RWPE2 (cell line): ENCODE measurements around the gene PTPRT.

Experiments
- ATAC-seq: fragments of 200-7000 bp; cut with Tn5 transposase; 3 replicates; pipeline ENCODE4 v1.9.1; 2021; ENCODE audit warnings: low read depth
- DNase-seq: peaks from one replicate; pipeline ENCODE4 v3.0.0-alpha.2; 2020; ENCODE audit warnings: low spot score
- H3K27ac ChIP-seq: fragments of 450-650 bp; 2 replicates; pipeline ENCODE4 v1.5.1; 2017; ENCODE audit warnings: mild to moderate bottlenecking; ENCODE audit not compliant: poor library complexity, severe bottlenecking
- H3K27me3 ChIP-seq: fragments of 250-450 bp; sonication (Bioruptor Pico); 2 replicates; pipeline ENCODE4 v1.5.1; 2021; ENCODE audit warnings: mild to moderate bottlenecking, moderate library complexity; ENCODE audit not compliant: insufficient read depth, poor library complexity, severe bottlenecking
- H3K36me3 ChIP-seq: fragments of 250-450 bp; sonication (Bioruptor Pico); 2 replicates; pipeline ENCODE4 v1.5.1; 2020; ENCODE audit warnings: low read depth, mild to moderate bottlenecking, moderate library complexity
- H3K4me1 ChIP-seq: fragments of 250-450 bp; sonication (Bioruptor Pico); 2 replicates; pipeline ENCODE4 v1.5.1; 2021; ENCODE audit warnings: mild to moderate bottlenecking, moderate library complexity; ENCODE audit not compliant: insufficient read depth, poor library complexity, severe bottlenecking
- H3K4me3 ChIP-seq: fragments of 250-450 bp; sonication (Bioruptor Pico); 2 replicates; pipeline ENCODE4 v1.5.1; 2021; ENCODE audit warnings: mild to moderate bottlenecking, moderate library complexity; ENCODE audit not compliant: severe bottlenecking
- H3K9me3 ChIP-seq: fragments of 250-450 bp; sonication (Bioruptor Pico); 2 replicates; pipeline ENCODE4 v1.5.1; 2021; ENCODE audit warnings: mild to moderate bottlenecking, moderate library complexity; ENCODE audit not compliant: severe bottlenecking
- TF ChIP-seq, protein P1 (sequence below): fragments of 450-650 bp; IDR thresholded peaks from one replicate; pipeline ENCODE4 v1.5.1; 2017; ENCODE audit warnings: mild to moderate bottlenecking, moderate library complexity; ENCODE audit not compliant: poor library complexity, severe bottlenecking

The PTPRT gene

DNA sequence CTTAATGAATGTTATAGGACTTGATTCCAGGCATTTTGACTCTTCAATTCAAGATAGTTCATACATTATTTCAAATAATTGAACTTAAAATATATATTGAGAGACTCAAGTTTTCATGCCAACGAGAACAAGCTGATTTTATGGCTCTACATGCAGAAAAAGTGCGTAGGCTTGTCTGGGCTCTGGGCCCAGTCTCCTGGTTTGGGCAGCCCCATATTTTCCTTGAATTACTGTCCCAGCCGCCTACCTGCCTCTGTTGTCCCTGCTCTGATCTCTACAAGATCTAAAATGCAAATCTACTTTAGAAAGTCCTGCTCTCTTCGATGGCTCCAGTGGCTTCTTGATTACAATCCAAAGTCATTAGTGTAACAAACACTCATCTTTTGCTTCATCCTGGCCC is 1034.1 kb downstream of the PTPRT start:
- H3K27ac ChIP-seq = no peak overlapping the region
- ATAC-seq = no peak

GRCh38 chr20:42152575-42152974 is 1037.1 kb downstream of the PTPRT start:
- ATAC-seq = no peak
- no peak overlapping the region for H3K4me3 ChIP-seq

More for the DNA sequence above, 1034.1 kb downstream of the PTPRT start:
- H3K4me3 ChIP-seq = no peak overlapping the region
- TF ChIP-seq, protein P1, sequence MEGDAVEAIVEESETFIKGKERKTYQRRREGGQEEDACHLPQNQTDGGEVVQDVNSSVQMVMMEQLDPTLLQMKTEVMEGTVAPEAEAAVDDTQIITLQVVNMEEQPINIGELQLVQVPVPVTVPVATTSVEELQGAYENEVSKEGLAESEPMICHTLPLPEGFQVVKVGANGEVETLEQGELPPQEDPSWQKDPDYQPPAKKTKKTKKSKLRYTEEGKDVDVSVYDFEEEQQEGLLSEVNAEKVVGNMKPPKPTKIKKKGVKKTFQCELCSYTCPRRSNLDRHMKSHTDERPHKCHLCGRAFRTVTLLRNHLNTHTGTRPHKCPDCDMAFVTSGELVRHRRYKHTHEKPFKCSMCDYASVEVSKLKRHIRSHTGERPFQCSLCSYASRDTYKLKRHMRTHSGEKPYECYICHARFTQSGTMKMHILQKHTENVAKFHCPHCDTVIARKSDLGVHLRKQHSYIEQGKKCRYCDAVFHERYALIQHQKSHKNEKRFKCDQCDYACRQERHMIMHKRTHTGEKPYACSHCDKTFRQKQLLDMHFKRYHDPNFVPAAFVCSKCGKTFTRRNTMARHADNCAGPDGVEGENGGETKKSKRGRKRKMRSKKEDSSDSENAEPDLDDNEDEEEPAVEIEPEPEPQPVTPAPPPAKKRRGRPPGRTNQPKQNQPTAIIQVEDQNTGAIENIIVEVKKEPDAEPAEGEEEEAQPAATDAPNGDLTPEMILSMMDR = no peak
- no peaks in the 10 kb centered on the region for H3K4me1 ChIP-seq
- peaks cover 7% of the 10 kb centered on the region for H3K27me3 ChIP-seq
- no peaks in the 10 kb centered on the region for H3K36me3 ChIP-seq
- DNase-seq = no peak
- H3K9me3 ChIP-seq = peaks cover 3% of the 10 kb centered on the region

DNA sequence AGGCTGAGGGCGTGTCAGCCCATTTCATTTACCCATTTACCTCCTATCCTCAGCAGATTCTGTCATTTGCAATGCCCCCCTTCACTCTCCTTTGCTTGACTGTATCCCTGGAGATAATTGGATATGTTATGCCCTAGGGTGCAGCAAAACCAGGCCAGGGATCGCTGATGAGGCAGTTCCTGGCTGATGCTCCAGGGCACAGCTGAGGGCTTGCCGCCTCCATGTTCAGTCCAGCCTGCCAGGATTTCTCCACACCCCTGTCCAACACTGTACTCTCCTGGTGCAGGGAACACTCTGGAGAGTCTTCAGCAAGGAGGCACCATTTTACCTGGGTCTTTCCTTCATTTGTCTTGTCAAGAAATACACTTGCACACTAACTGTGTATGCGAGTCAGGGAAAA is 1039.5 kb downstream of the PTPRT start:
- no peak overlapping the region for H3K27ac ChIP-seq
- no peak overlapping the region for H3K4me3 ChIP-seq
- H3K27me3 ChIP-seq = no peaks in the 10 kb centered on the region
- H3K9me3 ChIP-seq = peaks cover 2% of the 10 kb centered on the region
- ATAC-seq (no peak), DNase-seq (no peak)
- TF ChIP-seq, protein P1 = no peak
- no peaks in the 10 kb centered on the region for H3K4me1 ChIP-seq
- H3K36me3 ChIP-seq = no peaks in the 10 kb centered on the region

More at GRCh38 chr20:42152575-42152974, 1037.1 kb downstream of the PTPRT start:
- peaks cover 3% of the 10 kb centered on the region for H3K9me3 ChIP-seq
- no peaks in the 10 kb centered on the region for H3K4me1 ChIP-seq
- H3K36me3 ChIP-seq = no peaks in the 10 kb centered on the region
- TF ChIP-seq, protein P1 = no peak
- H3K27me3 ChIP-seq = no peaks in the 10 kb centered on the region
- no peak for DNase-seq
- H3K27ac ChIP-seq = no peak overlapping the region

- H3K27ac ChIP-seq = no peak overlapping the region
- ATAC-seq = no peak
- TF ChIP-seq, protein P1 = no peak
Measured at GRCh38 chr20:42138729-42139128, 1051.0 kb downstream of the PTPRT start.

DNA sequence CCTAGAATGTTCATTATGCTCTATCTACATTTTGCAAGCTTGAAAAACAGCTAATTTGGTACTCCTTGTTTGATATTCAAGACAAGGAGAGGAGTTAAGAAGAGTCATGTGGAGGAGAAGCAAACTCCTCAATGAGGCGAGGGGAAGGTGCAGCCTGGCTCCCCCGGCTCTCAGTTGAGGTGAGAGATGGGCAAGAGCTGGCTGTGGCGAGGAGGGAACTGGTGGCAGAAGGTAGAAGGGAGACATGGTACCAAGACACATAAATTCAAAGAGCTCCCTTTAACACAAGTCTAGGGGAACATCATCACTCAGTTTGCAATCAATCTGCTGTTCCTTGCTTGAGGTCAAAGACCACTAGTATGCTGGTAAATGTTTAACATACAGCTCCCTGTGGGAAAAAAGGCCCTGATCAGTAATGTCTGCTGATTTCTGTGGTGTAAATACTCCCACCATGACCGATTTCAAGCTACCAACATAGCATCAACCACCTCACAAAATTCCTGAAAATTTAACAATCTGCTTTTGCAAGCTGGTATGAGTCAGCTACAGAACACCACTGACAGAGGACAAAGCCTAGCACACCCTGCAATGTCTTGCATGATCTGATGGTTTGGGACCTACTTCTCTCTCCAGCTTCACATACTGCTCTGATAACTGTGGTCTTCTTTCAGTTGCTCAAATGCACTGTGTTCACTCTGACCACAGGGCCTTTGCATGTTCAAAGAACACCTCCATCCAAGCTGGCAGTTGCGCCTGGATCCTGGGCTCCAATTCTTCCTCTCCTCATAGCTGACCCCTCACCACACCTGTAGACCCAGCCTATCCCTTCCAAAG is 1055.2 kb downstream of the PTPRT start:
- Histone ChIP-seq H3K36me3 (no peaks in the 10 kb centered on the region), H3K9me3 (peaks cover 3% of the 10 kb centered on the region), H3K27me3 (peaks cover 7% of the 10 kb centered on the region), H3K4me3 (no peak overlapping the region), H3K27ac (no peak overlapping the region), H3K4me1 (no peaks in the 10 kb centered on the region)
- ATAC-seq (no peak), DNase-seq (no peak)
- TF ChIP-seq, protein P1 = no peak

More at GRCh38 chr20:42138729-42139128, 1051.0 kb downstream of the PTPRT start:
- no peak for DNase-seq
- Histone ChIP-seq H3K4me3 (no peak overlapping the region), H3K4me1 (no peaks in the 10 kb centered on the region), H3K36me3 (no peaks in the 10 kb centered on the region), H3K9me3 (peaks cover 3% of the 10 kb centered on the region), H3K27me3 (no peaks in the 10 kb centered on the region)
